A673 (cell line): ENCODE results near the gene HLA-DRA. TPM values are rescaled to one million over a fixed set of nuclear protein-coding genes. Genes with fewer than 3 reads are reported as not detected.

Source experiments
- BruUV-seq: library from RNA; stranded (reverse); fragments of 400-500 nt; replicated peaks from 2 replicates; lab custom pipeline; 2021; lab: Mats Ljungman, UMichigan
- CTCF ChIA-PET: fragments of 300-600 bp; sonication (Branson Sonifier 250); formaldehyde crosslinking; loops from one replicate; lab custom pipeline; 2022; ENCODE audit warnings: antibody characterized with exemption; lab: Charles Lee
- POLR2A ChIA-PET: fragments of 300-600 bp; sonication (Branson Sonifier 250); formaldehyde crosslinking; loops from one replicate; lab custom pipeline; 2022; ENCODE audit warnings: antibody characterized with exemption; ENCODE audit not compliant: low non-redundant PET; lab: Charles Lee
- DNase-seq: peaks from one replicate; pipeline ENCODE4 v3.0.0-alpha.2; 2015; ENCODE audit warnings: low spot score
- H3K27ac ChIP-seq: fragments of 200-600 bp; sonication (generic); 2 replicates; pipeline ENCODE4 v1.5.1; 2016; ENCODE audit warnings: mixed run types, low read depth, mild to moderate bottlenecking, mixed read lengths, antibody characterized with exemption, low read length; ENCODE audit not compliant: poor library complexity, severe bottlenecking
- H3K27me3 ChIP-seq: fragments of 200-600 bp; sonication (generic); replicated peaks from 2 replicates; pipeline ENCODE4 v1.6.1; 2017; ENCODE audit warnings: mixed run types, low read depth, mild to moderate bottlenecking, mixed read lengths, antibody characterized with exemption, low read length; ENCODE audit not compliant: insufficient read depth, poor library complexity
- H3K36me3 ChIP-seq: fragments of 200-600 bp; sonication (generic); 2 replicates; pipeline ENCODE4 v1.6.1; 2016; ENCODE audit warnings: mixed run types, mild to moderate bottlenecking, mixed read lengths, antibody characterized with exemption, low read length; ENCODE audit not compliant: insufficient read depth, poor library complexity, severe bottlenecking
- H3K4me1 ChIP-seq: fragments of 200-600 bp; sonication (generic); 2 replicates; pipeline ENCODE4 v1.6.1; 2017; ENCODE audit warnings: mixed run types, mild to moderate bottlenecking, mixed read lengths, antibody characterized with exemption, low read length; ENCODE audit not compliant: insufficient read depth, poor library complexity, severe bottlenecking
- H3K4me3 ChIP-seq: fragments of 200-600 bp; sonication (generic); 2 replicates; pipeline ENCODE4 v1.5.1; 2016; ENCODE audit warnings: low read depth, mixed run types, mild to moderate bottlenecking, mixed read lengths, low read length; ENCODE audit not compliant: poor library complexity, severe bottlenecking
- H3K9me3 ChIP-seq: fragments of 200-600 bp; sonication (generic); 2 replicates; pipeline ENCODE4 v1.6.1; 2016; ENCODE audit warnings: mixed run types, low read depth, mild to moderate bottlenecking, mixed read lengths, antibody characterized with exemption, low read length; ENCODE audit not compliant: poor library complexity, severe bottlenecking
- CTCF ChIP-seq: fragments of 300-800, 200-600 bp; sonication (generic); conservative IDR thresholded peaks from 2 replicates; pipeline ENCODE4 v1.5.1; 2017; ENCODE audit warnings: low read depth, mild to moderate bottlenecking, antibody characterized with exemption, low read length, moderate library complexity, mixed read lengths
- EZH2 ChIP-seq: fragments of 200-600 bp; sonication (generic); IDR thresholded peaks from 2 replicates; pipeline ENCODE4 v1.6.1; 2017; ENCODE audit warnings: borderline replicate concordance, low read depth, mild to moderate bottlenecking, mixed read lengths, antibody characterized with exemption, low read length; ENCODE audit not compliant: poor library complexity, severe bottlenecking
- intact Hi-C: fragments of 100-400 bp; cut with micrococcal nuclease; formaldehyde crosslinking; loops from one replicate; pipeline ENCODE4 v1.10.0; 2022; ENCODE audit not compliant: unreplicated experiment
- total RNA-seq: library from RNA; stranded (reverse); gene quantifications from 2 replicates; pipeline ENCODE4 v1.2.3, GENCODE V29; 2021

The HLA-DRA gene
- total RNA-seq, 1 experiment from 2014 or later = not detected

- POLR2A ChIA-PET = no interaction called here
Observed at GRCh38 chr6:32424589-32425300, 14.9 kb upstream of the HLA-DRA start.

GRCh38 chr6:32426338-32426737, 13.3 kb upstream of the HLA-DRA start:
- CTCF ChIA-PET = no interaction called here
- TF ChIP-seq CTCF (no peak), EZH2 (no peak)
- no peaks in the 10 kb centered on the region for H3K9me3 ChIP-seq
- POLR2A ChIA-PET = no interaction called here
- no peak overlapping the region for H3K27ac ChIP-seq
- DNase-seq = no peak
- no TSS peak for BruUV-seq
- H3K4me3 ChIP-seq = no peak overlapping the region
- H3K4me1 ChIP-seq = no peaks in the 10 kb centered on the region
- H3K36me3 ChIP-seq = no peaks in the 10 kb centered on the region
- intact Hi-C loops = no loop called here
- H3K27me3 ChIP-seq = peaks cover 8% of the 10 kb centered on the region

More at GRCh38 chr6:32424589-32425300, 14.9 kb upstream of the HLA-DRA start:
- Histone ChIP-seq H3K27me3 (peaks cover 21% of the 10 kb centered on the region), H3K36me3 (no peaks in the 10 kb centered on the region), H3K27ac (no peak overlapping the region), H3K9me3 (no peaks in the 10 kb centered on the region), H3K4me3 (no peak overlapping the region), H3K4me1 (no peaks in the 10 kb centered on the region)
- CTCF ChIA-PET = no interaction called here
- intact Hi-C loops = no loop called here
- BruUV-seq = no TSS peak
- DNase-seq = no peak
- no peak for TF ChIP-seq CTCF
- no peak for TF ChIP-seq EZH2

- peaks cover 3% of the 10 kb centered on the region for H3K27me3 ChIP-seq
- no peak overlapping the region for H3K4me3 ChIP-seq
- POLR2A ChIA-PET = no interaction called here
- H3K27ac ChIP-seq = no peak overlapping the region
- TF ChIP-seq CTCF (no peak), EZH2 (no peak)
- CTCF ChIA-PET = no interaction called here
- no peaks in the 10 kb centered on the region for H3K4me1 ChIP-seq
- no TSS peak for BruUV-seq
- no peaks in the 10 kb centered on the region for H3K9me3 ChIP-seq
- no peak for DNase-seq
- intact Hi-C loops = no loop called here
- no peaks in the 10 kb centered on the region for H3K36me3 ChIP-seq
Observed at GRCh38 chr6:32427218-32427617, 12.5 kb upstream of the HLA-DRA start.
